GM12878 (cell line): Measurements from ENCODE around the gene ADIPOR1.

ENCODE experiments used
- EZH2 ChIP-seq: IDR thresholded peaks from 2 replicates; pipeline ENCODE4 v1.6.1; 2012; ENCODE audit warnings: low read depth, mild to moderate bottlenecking, control low read depth, inconsistent platforms, low read length, borderline replicate concordance; ENCODE audit not compliant: control insufficient read depth
- RAD21 ChIP-seq: IDR thresholded peaks from 2 replicates; pipeline ENCODE4 v1.6.1; 2011; ENCODE audit warnings: mild to moderate bottlenecking, low read depth, low read length, moderate library complexity; ENCODE audit not compliant: insufficient read depth
- RB1 ChIP-seq: fragments of 450-650 bp; formaldehyde crosslinking; IDR thresholded peaks from 2 replicates; pipeline ENCODE4 v1.6.1; 2017; ENCODE audit warnings: mild to moderate bottlenecking, borderline replicate concordance
- RUNX3 ChIP-seq: IDR thresholded peaks from 2 replicates; pipeline ENCODE4 v1.6.1; 2012; ENCODE audit warnings: low read length, inconsistent platforms
- ZBED1 ChIP-seq: IDR thresholded peaks from 2 replicates; pipeline ENCODE4 v1.6.1; 2016; ENCODE audit warnings: borderline replicate concordance
- TF ChIP-seq, protein P1 (sequence below), 3 experiments: IDR thresholded peaks in 2 of 3; conservative IDR thresholded peaks in 1 of 3; 2 replicates each; pipeline ENCODE4 v1.5.1; 2011; ENCODE audit warnings: low read depth in 3 of 3, low read length in 3 of 3, mild to moderate bottlenecking in 3 of 3, control low read depth in 2 of 3, moderate library complexity in 2 of 3, inconsistent platforms in 1 of 3, mixed read lengths in 1 of 3; ENCODE audit not compliant: control insufficient read depth in 2 of 3, insufficient read depth in 1 of 3; ENCODE audit errors: extremely low read depth in 1 of 3
- TF ChIP-seq, protein P2 (sequence below): IDR thresholded peaks from 2 replicates; pipeline ENCODE4 v1.6.1; 2012; ENCODE audit warnings: mild to moderate bottlenecking, low read depth, low read length

DNA sequence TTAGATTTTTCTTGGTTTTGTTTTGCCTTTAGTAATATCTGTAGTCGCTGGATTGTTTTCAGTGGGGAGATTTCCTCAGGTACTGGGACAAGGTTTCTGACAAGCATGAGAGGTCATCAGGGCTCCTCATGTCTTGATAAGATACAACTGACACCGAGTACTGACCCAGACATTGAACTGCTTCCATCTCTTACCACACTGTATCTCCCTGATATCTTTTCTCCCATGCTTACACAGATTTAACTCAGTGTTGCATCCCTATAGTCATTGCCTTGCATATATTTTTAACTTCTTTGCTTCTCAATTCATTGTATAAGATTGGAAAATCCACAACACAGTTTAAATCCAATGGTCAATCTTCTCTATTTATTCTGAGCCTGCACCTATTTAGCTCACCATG is 21.3 kb upstream of the ADIPOR1 start:
- TF ChIP-seq, protein P1, sequence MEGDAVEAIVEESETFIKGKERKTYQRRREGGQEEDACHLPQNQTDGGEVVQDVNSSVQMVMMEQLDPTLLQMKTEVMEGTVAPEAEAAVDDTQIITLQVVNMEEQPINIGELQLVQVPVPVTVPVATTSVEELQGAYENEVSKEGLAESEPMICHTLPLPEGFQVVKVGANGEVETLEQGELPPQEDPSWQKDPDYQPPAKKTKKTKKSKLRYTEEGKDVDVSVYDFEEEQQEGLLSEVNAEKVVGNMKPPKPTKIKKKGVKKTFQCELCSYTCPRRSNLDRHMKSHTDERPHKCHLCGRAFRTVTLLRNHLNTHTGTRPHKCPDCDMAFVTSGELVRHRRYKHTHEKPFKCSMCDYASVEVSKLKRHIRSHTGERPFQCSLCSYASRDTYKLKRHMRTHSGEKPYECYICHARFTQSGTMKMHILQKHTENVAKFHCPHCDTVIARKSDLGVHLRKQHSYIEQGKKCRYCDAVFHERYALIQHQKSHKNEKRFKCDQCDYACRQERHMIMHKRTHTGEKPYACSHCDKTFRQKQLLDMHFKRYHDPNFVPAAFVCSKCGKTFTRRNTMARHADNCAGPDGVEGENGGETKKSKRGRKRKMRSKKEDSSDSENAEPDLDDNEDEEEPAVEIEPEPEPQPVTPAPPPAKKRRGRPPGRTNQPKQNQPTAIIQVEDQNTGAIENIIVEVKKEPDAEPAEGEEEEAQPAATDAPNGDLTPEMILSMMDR (IDR thresholded peaks at IDR 0.05 in 2 of 3, conservative IDR thresholded peaks at IDR 0.05 in 1 of 3; ENCODE audit: control insufficient read depth in 2 of 3, extremely low read depth in 1 of 3, insufficient read depth in 1 of 3, low read depth in 3 of 3, low read length in 3 of 3): no peak
- TF ChIP-seq RB1 (no peak), EZH2 (no peak), ZBED1 (no peak), RAD21 (no peak), RUNX3 (no peak)
- TF ChIP-seq, protein P2, sequence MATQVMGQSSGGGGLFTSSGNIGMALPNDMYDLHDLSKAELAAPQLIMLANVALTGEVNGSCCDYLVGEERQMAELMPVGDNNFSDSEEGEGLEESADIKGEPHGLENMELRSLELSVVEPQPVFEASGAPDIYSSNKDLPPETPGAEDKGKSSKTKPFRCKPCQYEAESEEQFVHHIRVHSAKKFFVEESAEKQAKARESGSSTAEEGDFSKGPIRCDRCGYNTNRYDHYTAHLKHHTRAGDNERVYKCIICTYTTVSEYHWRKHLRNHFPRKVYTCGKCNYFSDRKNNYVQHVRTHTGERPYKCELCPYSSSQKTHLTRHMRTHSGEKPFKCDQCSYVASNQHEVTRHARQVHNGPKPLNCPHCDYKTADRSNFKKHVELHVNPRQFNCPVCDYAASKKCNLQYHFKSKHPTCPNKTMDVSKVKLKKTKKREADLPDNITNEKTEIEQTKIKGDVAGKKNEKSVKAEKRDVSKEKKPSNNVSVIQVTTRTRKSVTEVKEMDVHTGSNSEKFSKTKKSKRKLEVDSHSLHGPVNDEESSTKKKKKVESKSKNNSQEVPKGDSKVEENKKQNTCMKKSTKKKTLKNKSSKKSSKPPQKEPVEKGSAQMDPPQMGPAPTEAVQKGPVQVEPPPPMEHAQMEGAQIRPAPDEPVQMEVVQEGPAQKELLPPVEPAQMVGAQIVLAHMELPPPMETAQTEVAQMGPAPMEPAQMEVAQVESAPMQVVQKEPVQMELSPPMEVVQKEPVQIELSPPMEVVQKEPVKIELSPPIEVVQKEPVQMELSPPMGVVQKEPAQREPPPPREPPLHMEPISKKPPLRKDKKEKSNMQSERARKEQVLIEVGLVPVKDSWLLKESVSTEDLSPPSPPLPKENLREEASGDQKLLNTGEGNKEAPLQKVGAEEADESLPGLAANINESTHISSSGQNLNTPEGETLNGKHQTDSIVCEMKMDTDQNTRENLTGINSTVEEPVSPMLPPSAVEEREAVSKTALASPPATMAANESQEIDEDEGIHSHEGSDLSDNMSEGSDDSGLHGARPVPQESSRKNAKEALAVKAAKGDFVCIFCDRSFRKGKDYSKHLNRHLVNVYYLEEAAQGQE: no peak
